WTC11 (cell line): ENCODE measurements around the gene IFI27.

Experiments
- IRF2 ChIP-seq: sonication (generic); formaldehyde crosslinking; IDR thresholded peaks from 2 replicates; pipeline ENCODE4 v1.8.0; 2022; ENCODE audit warnings: low read depth, missing genetic modification reagents, borderline replicate concordance
- TF ChIP-seq, protein P1 (sequence below): sonication (generic); formaldehyde crosslinking; IDR thresholded peaks from 2 replicates; pipeline ENCODE4 v1.8.1; 2023; ENCODE audit warnings: mild to moderate bottlenecking, missing genetic modification reagents
- TF ChIP-seq, protein P2 (sequence below): fragments of 200-600 bp; IDR thresholded peaks from 2 replicates; pipeline ENCODE4 v1.8.0; 2022; ENCODE audit warnings: antibody characterized with exemption
- TF ChIP-seq, protein P3 (sequence below): sonication (generic); formaldehyde crosslinking; IDR thresholded peaks from 2 replicates; pipeline ENCODE4 v1.8.1; 2023; ENCODE audit warnings: mild to moderate bottlenecking, missing genetic modification reagents, borderline replicate concordance
- TF ChIP-seq, protein P4 (sequence below): sonication (generic); formaldehyde crosslinking; conservative IDR thresholded peaks from 2 replicates; pipeline ENCODE4 v1.8.1; 2022; ENCODE audit warnings: mild to moderate bottlenecking, missing genetic modification reagents
- TF ChIP-seq, protein P5 (sequence below): sonication (generic); formaldehyde crosslinking; IDR thresholded peaks from 2 replicates; pipeline ENCODE4 v1.8.1; 2023; ENCODE audit warnings: mild to moderate bottlenecking, moderate library complexity, missing genetic modification reagents

GRCh38 chr14:94074534-94074933 lies 36.0 kb upstream of the IFI27 start:
- TF ChIP-seq, protein P1, sequence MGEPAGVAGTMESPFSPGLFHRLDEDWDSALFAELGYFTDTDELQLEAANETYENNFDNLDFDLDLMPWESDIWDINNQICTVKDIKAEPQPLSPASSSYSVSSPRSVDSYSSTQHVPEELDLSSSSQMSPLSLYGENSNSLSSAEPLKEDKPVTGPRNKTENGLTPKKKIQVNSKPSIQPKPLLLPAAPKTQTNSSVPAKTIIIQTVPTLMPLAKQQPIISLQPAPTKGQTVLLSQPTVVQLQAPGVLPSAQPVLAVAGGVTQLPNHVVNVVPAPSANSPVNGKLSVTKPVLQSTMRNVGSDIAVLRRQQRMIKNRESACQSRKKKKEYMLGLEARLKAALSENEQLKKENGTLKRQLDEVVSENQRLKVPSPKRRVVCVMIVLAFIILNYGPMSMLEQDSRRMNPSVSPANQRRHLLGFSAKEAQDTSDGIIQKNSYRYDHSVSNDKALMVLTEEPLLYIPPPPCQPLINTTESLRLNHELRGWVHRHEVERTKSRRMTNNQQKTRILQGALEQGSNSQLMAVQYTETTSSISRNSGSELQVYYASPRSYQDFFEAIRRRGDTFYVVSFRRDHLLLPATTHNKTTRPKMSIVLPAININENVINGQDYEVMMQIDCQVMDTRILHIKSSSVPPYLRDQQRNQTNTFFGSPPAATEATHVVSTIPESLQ (CRISPR knock-in tag), result no peak
- TF ChIP-seq, protein P2, sequence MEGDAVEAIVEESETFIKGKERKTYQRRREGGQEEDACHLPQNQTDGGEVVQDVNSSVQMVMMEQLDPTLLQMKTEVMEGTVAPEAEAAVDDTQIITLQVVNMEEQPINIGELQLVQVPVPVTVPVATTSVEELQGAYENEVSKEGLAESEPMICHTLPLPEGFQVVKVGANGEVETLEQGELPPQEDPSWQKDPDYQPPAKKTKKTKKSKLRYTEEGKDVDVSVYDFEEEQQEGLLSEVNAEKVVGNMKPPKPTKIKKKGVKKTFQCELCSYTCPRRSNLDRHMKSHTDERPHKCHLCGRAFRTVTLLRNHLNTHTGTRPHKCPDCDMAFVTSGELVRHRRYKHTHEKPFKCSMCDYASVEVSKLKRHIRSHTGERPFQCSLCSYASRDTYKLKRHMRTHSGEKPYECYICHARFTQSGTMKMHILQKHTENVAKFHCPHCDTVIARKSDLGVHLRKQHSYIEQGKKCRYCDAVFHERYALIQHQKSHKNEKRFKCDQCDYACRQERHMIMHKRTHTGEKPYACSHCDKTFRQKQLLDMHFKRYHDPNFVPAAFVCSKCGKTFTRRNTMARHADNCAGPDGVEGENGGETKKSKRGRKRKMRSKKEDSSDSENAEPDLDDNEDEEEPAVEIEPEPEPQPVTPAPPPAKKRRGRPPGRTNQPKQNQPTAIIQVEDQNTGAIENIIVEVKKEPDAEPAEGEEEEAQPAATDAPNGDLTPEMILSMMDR, result no peak
- no peak for TF ChIP-seq IRF2 (CRISPR knock-in tag)
- TF ChIP-seq, protein P3, sequence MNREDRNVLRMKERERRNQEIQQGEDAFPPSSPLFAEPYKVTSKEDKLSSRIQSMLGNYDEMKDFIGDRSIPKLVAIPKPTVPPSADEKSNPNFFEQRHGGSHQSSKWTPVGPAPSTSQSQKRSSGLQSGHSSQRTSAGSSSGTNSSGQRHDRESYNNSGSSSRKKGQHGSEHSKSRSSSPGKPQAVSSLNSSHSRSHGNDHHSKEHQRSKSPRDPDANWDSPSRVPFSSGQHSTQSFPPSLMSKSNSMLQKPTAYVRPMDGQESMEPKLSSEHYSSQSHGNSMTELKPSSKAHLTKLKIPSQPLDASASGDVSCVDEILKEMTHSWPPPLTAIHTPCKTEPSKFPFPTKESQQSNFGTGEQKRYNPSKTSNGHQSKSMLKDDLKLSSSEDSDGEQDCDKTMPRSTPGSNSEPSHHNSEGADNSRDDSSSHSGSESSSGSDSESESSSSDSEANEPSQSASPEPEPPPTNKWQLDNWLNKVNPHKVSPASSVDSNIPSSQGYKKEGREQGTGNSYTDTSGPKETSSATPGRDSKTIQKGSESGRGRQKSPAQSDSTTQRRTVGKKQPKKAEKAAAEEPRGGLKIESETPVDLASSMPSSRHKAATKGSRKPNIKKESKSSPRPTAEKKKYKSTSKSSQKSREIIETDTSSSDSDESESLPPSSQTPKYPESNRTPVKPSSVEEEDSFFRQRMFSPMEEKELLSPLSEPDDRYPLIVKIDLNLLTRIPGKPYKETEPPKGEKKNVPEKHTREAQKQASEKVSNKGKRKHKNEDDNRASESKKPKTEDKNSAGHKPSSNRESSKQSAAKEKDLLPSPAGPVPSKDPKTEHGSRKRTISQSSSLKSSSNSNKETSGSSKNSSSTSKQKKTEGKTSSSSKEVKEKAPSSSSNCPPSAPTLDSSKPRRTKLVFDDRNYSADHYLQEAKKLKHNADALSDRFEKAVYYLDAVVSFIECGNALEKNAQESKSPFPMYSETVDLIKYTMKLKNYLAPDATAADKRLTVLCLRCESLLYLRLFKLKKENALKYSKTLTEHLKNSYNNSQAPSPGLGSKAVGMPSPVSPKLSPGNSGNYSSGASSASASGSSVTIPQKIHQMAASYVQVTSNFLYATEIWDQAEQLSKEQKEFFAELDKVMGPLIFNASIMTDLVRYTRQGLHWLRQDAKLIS (CRISPR knock-in tag), result no peak
- TF ChIP-seq, protein P4, sequence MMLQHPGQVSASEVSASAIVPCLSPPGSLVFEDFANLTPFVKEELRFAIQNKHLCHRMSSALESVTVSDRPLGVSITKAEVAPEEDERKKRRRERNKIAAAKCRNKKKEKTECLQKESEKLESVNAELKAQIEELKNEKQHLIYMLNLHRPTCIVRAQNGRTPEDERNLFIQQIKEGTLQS (CRISPR knock-in tag), result no peak
- TF ChIP-seq, protein P5, sequence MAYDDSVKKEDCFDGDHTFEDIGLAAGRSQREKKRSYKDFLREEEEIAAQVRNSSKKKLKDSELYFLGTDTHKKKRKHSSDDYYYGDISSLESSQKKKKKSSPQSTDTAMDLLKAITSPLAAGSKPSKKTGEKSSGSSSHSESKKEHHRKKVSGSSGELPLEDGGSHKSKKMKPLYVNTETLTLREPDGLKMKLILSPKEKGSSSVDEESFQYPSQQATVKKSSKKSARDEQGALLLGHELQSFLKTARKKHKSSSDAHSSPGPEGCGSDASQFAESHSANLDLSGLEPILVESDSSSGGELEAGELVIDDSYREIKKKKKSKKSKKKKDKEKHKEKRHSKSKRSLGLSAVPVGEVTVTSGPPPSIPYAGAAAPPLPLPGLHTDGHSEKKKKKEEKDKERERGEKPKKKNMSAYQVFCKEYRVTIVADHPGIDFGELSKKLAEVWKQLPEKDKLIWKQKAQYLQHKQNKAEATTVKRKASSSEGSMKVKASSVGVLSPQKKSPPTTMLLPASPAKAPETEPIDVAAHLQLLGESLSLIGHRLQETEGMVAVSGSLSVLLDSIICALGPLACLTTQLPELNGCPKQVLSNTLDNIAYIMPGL (CRISPR knock-in tag), result no peak
